Measurements from ENCODE around the gene PHLDA3. TPM values are rescaled to one million over a fixed set of nuclear protein-coding genes. Genes with fewer than 3 reads are reported as not detected.

Gene PHLDA3
- total RNA-seq, 1 experiment from 2014 or later, result not detected

Other genes with a start within 250 kb of the PHLDA3 start
- gene PKP1, start 185.7 kb downstream of the PHLDA3 start, total RNA-seq (2014; rRNA removed; shearing (Covaris generic); ENCODE audit: low replicate concordance), result not detected in 2 replicates
- 0.11 and 0.37 TPM in 2 replicates for gene TNNT2, start 91.5 kb downstream of the PHLDA3 start, total RNA-seq (2014; rRNA removed; shearing (Covaris generic); ENCODE audit: low replicate concordance)
- 0.76 and 1.2 TPM in 2 replicates for gene LAD1, start 69.9 kb downstream of the PHLDA3 start, total RNA-seq (2014; rRNA removed; shearing (Covaris generic); ENCODE audit: low replicate concordance)
- 333 and 375 TPM in 2 replicates for gene TNNI1, start 47.5 kb downstream of the PHLDA3 start, total RNA-seq (2014; rRNA removed; shearing (Covaris generic); ENCODE audit: low replicate concordance)
- gene CSRP1, start 37.9 kb upstream of the PHLDA3 start, total RNA-seq (2014; rRNA removed; shearing (Covaris generic); ENCODE audit: low replicate concordance), result 39.8 and 51.8 TPM in 2 replicates
- 0.83 and 2.9 TPM in 2 replicates for gene NAV1, start 69.9 kb upstream of the PHLDA3 start, total RNA-seq (2014; rRNA removed; shearing (Covaris generic); ENCODE audit: low replicate concordance)